DMS114 treated with DMSO at 0.1 percent for 48 hours (cell line): ENCODE measurements around the gene ZCCHC14.
"Not testable (repeated sequence)": the region's sequence is repeated elsewhere in the genome, so short reads cannot be mapped to it uniquely, and the experiment has no call there.

Experiments used
- DNase-seq: peaks from one replicate; lab custom pipeline; 2025; ENCODE audit not compliant: unreplicated experiment; lab: John Stamatoyannopoulos, UW

Gene ZCCHC14

DNA sequence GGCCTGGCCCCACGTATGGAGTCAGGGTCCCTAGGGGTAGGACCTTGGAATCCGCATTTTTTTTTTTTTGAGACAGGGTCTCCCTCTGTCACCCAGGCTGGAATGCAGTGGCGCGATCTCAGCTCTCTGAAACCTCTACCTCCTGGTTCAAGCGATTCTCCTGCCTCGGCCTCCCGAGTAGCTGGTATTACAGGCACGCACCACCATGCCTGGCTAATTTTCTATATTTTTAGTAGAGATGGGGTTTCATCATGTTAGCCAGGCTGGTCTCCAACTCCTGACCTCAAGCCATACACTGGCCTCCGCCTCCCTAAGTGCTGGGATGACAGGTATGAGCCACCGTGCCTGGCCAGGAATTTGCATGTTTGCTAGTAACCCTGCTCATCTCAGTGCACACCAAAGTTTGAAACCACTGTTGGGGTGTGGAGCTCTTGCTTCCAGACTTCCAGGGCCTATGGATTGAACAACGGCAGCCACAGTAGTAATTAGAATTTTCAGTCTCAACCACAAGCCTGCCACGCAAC, 5.0 kb upstream of the ZCCHC14 start:
- DNase-seq: not testable (repeated sequence)

DNA sequence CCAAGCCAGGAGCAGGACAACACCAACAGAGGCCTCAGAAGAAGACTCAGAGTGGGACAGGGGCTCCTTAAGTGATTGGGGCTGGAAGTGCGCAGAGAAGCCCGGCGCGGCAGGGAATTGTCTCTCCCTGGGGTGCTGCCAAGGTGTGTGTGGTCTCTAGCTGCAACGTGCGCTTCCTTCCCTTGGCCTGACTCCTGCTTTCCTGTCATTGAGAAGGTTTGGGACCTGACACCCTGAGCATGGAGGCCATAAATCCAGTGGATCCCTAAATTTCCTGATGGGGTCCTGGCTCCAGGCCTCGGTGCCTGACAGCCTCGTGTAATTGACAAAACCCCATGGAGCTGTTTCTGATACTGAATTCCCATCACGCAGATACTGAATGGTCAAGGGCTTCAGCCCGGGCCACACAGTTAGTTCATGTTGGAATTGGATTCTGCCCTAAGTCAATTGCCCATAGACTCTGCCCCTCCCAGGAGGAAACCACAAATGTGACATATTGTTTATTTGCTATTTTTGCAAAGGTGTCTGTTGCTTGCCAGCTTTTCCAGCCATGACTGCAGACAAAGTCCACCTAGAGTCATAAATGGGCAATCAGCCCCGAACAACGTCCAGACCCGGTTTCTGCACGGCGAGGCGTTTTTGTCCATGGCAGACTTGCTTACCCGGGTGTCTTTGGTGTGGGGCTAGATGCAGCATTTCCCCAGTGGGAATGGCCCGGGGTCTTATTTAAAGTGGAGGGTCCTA, 4.4 kb upstream of the ZCCHC14 start:
- not testable (repeated sequence) for DNase-seq

DNA sequence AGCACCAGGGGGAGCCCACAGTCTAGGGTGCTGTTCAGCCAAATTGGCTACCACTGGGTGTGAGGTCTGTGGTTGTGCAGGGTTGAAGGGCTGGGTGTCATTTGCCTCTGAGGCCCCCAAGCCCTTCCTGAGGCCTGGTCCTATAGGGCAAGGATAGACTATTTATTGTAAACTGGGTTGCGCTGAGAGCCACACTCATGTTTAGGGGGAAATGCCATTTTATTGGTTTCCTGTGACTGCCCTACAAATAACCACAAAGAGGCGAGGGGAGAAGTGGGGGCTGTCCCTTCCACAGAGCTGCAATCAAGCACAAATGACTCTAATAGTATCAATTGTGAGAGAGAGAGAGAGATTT, 3.6 kb upstream of the ZCCHC14 start:
- DNase-seq: no peak

DNA sequence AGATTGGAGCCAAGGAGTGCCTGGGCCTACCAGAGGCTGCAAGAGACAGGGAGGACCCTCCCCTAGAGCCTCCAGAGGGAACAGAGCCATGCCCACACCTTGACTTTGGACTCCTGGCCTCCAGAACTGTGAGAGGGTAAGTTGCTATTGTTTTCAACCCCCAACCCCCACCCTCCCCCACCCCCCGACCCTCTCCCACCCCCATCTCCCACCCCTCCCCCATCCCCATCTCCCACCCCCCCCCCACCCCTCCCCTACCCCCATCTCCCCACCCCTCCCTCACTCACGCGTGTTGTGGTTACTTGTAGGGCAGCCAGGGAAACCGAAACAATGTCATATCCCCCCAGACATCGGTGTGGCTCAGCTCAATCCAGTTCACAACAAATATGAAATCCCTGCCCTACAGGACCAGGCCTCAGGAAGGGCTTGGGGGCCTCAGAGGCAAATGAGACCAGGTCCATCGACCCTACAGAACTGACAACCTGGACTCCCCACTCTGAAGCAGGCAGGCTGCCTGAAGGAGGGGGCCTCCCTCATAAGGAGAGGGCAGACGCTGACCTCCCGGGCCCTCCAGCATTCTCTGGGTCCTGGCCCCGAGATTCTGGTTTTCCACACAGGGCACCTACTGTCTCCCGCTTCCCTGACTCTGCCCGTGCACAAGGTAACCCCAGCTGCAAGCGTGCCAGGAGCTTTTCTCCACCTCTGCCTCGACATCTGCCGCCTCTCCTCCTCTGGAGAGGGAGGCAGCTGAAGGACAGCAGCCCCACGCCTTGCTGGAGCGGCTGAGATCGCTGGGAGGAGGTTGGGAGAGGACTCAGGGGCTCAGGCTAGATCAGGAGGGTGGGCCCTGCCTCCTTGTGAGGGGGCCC, 3.0 kb upstream of the ZCCHC14 start:
- DNase-seq: no peak

DNA sequence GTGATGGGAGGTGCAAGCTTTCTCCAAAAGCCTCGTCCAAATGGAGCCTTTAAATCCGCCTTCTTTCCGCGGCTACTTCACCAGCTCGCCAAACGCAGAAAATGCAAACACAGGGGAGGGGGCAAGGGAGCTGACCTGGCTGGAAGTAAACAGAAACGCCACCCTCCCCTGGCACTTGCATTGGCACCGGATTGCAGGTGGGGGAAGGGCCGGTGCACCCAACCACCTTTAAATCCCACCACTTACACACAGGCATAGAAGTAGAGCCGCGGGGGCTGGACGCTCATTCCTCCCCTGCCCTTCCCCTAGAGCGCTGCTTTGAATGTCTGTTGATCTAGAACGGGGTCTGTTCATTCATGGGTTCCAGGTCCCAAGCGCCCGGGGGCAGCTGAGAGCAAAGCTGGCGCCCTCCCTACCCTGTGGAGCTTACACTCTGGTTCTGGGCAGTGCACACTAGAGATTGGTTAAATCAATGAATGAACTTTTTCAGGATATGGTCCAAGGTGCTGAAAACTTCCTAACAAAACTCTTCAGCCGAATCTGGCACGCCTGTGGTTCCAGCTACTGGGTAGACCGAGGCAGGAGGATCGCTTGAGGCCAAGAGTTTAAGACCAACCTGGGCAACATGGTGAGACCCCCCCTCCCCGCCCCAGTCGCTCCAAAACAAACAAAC, 920 bp upstream of the ZCCHC14 start:
- DNase-seq: no peak

DNA sequence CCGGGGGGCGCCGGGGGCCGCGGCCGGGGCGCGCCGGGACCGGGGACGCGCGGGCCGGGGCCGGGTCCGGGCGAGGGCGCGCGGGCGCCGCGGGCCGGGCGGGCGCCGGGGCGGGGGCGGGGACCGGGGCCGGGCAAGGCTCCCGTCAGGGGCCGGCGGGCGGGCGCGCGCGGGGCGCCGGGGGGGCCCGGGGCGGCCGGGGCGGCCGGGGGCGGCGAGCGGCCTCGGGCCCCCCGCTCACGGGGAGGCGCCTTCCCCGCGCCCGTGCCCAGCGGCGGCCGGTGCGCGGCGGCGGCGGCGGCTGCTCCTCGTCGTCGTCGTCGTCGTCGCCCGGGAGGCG, 563 bp downstream of the ZCCHC14 start:
- DNase-seq: no peak

DNA sequence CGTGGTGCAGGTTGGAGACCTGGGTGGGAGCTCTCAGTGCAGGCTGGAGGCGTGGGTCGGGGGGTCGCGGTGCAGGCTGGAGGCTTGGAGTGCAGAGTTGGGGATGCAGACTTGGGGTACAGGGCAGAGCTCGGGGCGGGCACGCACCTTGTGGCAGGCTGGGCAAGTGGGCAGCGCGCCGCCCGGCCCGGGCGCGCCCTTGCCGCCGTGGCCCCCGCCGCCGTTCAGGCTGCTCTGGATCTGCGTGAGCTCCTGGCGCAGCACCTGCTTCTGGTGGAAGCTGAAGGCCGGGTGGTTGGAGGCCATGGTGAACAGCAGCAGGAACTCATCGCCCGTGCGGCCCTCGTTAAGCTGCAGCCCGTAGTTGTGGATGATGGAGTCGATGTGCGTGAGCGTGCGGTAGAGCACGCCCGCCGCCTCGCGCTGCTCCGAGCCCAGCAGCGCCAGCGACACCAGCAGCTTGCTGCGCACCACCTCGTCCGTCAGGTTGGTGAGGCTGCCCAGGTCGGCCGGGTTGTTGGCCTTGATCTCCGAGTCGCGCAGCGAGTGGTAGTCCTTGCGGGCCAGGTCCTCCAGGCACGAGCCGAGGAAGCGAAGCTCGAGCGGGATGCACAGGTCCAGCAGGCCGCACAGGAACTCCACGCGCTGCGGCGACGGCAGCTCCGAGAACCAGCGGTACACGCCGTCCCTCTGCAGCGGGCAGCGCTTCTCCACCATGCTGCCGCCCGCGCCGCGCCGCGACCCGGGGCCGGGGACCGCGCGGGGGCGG, 1.1 kb downstream of the ZCCHC14 start:
- DNase-seq: no peak

DNA sequence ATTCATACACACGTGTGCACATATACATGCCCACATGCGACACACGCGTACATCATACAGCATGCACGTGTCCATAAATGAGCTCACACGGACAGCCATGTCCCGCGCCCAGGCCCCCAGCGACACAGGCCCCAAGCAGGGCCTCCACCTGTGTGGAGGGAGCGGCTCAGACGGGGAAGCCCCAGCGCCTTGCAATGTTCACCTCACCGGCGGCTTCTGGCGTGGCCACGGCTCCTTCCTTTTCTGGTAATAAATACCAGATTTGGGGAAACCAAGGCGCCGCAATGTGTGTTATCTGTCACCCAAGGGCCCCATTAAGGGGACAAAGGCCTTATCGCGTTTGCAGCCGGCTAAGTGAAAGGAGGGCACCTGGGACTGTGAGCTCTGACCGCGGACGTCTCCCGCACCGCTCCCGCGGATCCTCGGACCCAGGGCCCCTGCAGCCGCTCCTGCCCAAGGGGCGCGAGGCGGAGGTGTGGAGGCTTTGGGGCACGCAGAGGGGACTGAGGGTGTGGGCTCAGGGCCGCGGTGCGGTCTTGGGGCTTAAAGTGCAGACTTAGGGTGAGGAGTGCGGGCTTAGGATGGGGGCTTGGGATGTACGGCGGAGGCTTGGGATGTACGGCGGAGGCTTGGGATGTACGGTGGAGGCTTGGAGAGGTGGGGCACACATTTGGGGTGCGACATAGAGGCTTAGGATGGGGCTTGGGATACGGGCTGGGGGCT, 1.9 kb downstream of the ZCCHC14 start:
- DNase-seq: not testable (repeated sequence)

DNA sequence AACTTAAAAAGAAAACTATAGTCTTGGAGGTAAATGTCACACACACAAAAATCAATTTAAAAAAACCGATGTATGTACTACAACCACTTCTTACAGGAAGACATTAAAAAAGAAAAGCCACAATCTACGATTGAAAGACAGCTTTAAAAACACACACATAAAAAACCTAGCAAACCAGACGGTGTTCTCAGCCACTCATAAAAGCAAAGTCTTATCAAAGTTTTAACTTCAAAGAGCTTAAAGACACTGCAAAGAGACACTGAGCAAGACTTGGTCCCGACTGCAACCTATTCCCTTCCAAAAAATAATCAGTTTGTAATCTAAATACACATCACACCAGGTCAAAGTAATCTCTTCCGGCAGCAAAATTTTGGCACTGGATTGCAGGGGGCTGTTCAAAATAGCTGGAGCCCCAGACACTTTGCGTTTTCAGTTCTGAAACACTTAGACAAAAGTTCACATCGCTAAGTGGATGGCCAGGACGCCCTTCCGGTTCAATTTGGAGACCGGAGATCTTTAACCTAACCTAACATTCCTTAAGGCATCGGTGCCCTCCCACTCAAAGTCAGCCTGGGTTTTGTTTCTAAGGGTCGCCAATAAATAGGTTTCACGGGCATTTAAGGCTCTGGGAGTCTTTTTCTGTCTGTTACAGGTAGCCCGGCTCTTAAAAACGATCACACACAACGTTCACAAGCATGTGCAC, 2.6 kb downstream of the ZCCHC14 start:
- no peak for DNase-seq

DNA sequence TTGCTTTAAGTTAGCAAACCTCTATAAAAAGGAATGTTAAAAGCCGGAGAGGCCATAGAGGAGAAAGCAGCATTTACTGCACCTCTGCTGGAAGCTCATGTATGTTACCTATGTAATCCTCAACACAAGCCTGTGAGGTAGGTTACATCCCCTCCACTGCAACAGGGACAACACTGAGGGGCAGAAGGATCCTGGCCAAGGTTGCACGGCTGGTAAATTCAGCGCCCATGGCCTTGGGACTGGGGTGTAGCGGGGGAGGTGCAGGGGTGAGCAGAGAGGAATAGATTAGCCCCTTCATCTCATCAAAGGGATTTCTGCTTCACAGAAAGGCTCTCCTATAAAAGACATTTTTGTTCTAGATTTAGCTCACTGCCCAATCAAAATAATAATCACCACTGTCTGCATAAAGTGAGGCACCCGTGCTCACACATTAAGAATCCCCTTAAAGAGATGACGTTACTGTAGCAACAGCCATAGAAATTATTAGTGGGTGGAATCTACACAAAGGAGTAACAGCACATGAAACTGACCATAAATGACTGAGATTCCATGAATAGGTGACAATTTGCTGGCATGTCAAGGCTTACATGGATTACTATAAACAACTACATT, 3.3 kb downstream of the ZCCHC14 start:
- DNase-seq: no peak

DNA sequence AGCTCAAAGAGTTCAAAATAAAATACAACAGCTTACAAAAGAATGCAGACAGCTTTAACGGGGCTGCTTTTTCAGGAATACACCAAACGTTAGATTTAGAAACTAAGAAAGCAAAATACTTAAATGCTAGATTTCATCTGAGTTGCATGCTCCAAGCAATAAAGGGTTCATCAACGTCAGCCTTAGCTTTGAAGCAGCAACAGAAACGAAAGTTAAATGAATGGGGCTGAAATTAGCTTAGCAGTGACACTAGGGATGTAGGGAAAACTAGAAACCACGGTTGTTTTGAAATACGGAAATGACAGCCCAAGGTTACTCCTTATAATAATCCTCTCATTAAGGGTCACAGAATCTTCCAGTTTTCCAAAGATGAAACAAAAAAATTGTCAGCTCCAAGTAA, 3.9 kb downstream of the ZCCHC14 start:
- DNase-seq: not testable (repeated sequence)

DNA sequence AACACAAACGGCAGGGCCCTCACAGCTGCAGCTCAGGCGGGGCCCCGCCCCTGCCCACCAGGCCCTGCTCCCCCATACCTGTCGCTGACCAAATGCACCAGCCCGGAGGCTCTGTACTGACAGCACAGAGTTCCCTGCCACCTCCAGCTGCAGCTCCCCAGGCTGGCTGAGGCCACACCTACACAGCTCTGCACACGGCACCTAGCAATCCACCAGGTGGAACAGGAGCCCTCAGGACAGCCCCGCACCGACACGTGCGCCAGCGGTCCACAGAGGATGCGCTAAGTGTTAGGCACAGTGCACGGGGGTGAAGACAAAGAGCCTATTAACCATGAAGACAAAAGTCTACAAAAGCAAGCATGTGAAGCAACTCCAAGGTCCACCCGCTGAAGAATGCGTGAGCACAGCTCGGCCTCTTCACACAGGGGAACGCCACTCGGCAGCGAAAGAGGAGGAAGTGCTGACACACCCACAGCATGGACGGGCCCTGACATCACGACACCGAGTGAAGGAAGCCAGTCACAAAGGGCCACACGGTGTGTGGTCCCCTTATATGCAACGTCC, 5.4 kb downstream of the ZCCHC14 start:
- DNase-seq: no peak

DNA sequence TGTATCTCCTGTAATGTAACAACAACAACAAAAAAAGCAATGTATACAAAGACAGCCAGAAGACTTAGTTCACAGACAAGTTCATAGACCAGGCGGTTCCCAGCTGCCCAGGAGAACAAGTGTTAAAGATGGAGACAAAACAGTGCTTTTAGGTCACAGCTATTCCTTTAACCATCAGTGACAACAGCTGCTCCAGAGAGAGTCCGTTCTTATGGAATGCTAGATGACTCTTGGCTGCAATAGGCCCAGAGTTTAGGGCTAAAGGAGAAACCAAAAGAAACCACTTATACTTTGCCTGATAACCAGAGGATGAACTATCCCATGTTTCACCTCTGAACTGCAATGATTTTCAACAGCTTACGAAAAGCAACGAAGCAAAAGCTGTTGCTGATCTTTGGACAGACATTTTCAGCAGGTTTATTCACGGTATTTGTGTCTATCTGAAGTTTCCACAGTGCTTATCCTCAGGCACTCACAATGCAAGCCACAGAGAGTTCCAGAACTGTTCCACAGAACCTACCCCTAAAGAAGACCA, 6.0 kb downstream of the ZCCHC14 start:
- no peak for DNase-seq

DNA sequence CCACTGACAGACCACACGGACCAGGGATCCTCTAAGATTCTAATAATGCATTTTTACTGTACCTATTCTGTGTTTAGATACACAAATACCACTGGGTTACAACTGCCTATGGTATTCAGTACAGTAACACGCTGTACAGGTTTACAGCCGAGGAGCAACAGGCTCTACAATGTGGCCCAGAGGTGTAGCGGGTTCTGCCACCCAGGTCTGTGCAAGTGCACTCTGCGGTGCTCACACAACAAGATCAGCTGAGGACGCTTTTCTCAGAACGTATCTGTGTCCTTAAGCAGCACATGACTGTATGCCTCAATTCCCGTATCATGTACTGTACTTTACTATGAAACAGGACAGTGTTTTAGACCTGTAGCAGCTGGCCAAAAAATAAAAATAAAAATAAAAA, 6.5 kb downstream of the ZCCHC14 start:
- DNase-seq: no peak

DNA sequence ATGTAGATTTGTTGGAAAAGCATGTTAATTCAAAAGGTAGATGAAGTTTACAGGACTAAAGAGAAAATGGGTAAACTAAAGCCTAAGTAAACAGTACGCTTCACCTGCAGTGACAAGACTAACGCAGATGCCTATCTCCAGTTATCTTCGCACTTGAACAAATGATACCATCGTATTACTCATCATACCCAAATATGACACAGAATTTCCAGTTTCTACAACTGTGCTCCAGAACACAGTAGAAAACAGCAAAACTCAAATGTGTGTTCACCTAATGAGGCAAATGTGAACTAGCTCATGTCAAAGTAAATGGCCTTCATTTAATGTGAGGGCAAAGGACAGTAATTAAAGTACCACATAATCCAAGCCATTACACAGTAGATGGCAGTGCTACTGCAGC, 7.0 kb downstream of the ZCCHC14 start:
- not testable (repeated sequence) for DNase-seq

DNA sequence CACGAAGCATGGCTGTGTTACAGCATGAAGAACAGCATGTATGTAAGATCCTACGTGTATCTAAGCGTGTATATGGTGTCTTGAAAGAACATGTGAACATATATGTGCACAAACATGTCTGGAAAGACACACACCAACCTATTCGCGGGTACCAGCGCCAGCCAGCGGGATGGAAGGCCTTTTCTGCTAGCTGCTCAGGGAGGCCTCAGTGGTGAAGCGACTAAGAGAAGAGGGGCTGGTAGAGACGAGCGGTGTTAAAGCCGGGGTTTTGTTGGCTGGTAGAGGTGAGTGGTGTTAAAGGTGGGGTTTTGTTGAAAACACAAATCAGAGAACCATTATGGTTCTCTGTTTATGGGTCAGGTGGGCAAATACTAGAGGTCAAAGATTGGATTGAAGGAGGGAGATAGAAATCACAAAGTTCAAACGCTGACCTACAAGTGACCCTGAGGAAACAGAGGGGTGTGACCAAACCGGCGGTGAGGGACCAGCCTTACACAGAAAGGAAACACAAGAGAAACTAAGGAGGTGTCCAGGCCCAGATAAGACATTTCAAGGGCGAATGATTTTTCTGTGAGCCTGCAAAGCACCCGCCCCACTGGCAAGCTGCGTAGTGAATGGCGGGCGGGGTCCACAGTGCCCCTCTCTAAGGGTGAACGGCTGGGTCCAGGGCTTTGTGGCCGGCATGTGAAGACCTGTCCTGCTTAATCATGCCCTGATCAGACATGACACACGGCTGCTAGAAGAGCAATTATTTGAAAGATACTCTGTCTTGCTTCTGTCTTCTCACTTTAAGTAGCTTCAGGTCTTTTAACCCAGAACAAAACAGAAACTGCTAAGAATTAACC, 8.1 kb downstream of the ZCCHC14 start:
- no peak for DNase-seq

DNA sequence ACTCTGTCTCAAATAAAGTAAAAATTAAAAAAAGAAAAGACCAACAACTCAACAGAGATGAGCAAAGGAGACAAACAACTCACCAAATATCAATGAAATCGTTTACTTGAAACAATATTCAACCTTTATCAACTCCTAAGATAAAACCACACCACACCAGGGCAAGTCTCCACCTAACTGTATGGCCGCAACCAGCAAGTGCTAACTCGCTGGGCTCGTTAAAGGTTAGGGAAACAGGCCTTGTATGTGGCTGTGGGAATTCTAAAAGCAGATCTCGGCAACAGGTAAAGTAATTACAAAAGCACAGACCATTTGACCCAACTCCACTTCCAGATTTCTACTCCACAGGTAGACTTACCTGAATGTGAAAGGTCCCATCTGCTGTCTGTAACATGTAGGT, 9.3 kb downstream of the ZCCHC14 start:
- DNase-seq: no peak

DNA sequence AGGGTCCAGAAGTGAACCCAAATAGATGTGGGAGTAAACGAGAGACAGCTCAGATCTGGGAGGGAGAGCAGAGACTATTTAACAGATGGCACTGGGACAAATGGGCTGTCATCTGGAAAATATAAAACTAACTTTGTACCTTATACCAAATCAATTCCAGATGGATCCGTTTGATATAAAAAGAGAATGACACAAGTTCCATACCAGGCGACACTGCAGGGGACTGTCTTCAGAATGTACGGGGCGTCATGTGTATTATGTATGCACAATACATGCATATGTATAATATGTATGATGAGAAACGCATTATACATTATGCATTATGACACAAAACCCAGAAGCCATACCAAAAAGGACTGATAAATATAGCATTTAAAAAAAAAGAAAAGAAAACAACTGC, 10.2 kb downstream of the ZCCHC14 start:
- not testable (repeated sequence) for DNase-seq
